HCT116 (cell line): ENCODE data around the gene SIK3. TPM values are rescaled to one million over a fixed set of nuclear protein-coding genes. Genes with fewer than 3 reads are reported as not detected.

Experiments
- ATAC-seq: fragments of 200-7000 bp; cut with Tn5 transposase; 2 replicates; pipeline ENCODE4 v1.9.1; 2020; ENCODE audit warnings: mild to moderate bottlenecking, moderate library complexity
- BruUV-seq: library from RNA; stranded (reverse); fragments of 400-500 nt; replicated peaks from 2 replicates; lab custom pipeline; 2021; lab: Mats Ljungman, UMichigan
- CTCF ChIA-PET: fragments of 300-600 bp; sonication (Branson Sonifier 250); formaldehyde crosslinking; loops from one replicate; lab custom pipeline; 2021; ENCODE audit warnings: antibody characterized with exemption; lab: Charles Lee
- POLR2A ChIA-PET: fragments of 300-600, 350-600 bp; sonication (Branson Sonifier 250); formaldehyde crosslinking; loops from one replicate; lab custom pipeline; 2021; ENCODE audit warnings: antibody characterized with exemption; lab: Charles Lee
- RAD21 ChIA-PET, 2 experiments: fragments of 300-600 bp; sonication (Branson Sonifier 250); formaldehyde crosslinking; loops; one replicate each; lab custom pipeline; 2023; ENCODE audit warnings: low total read pairs in 2 of 2; ENCODE audit not compliant: uncharacterized antibody in 2 of 2, unreplicated experiment in 2 of 2, low non-redundant PET in 1 of 2; lab: Charles Lee
- DNase-seq: peaks from one replicate; pipeline ENCODE4 v3.0.0-alpha.2; 2010; ENCODE audit warnings: low read depth, low spot score
- H2AFZ ChIP-seq: fragments of 200-600 bp; shearing (Covaris generic), sonication (generic); 2 replicates; pipeline ENCODE4 v1.6.1; 2017; ENCODE audit warnings: low read depth, mixed run types, mixed read lengths, antibody characterized with exemption, low read length; ENCODE audit not compliant: poor library complexity, severe bottlenecking
- H3K27ac ChIP-seq: 2 replicates; pipeline ENCODE4 v1.5.1; 2012; ENCODE audit warnings: low read depth, low read length
- H3K27me3 ChIP-seq: fragments of 200-600 bp; sonication (generic); 2 replicates; pipeline ENCODE4 v1.6.1; 2016; ENCODE audit warnings: mixed run types, low read length, mixed read lengths; ENCODE audit not compliant: insufficient read depth
- H3K36me3 ChIP-seq, 2 experiments: fragments of 200-500 bp in 1 of 2; fragments of 200-600 bp in 1 of 2; sonication (Bioruptor generic) in 1 of 2; sonication (generic) in 1 of 2; 2 replicates each; pipeline versions ENCODE4 v1.5.1 to v1.6.1; 2014 to 2016; ENCODE audit warnings: low read length in 2 of 2, inconsistent platforms in 1 of 2, mixed read lengths in 1 of 2, mixed run types in 1 of 2; ENCODE audit not compliant: insufficient read depth in 2 of 2, control insufficient read depth in 1 of 2
- H3K4me1 ChIP-seq, 2 experiments: fragments of 200-600 bp in 1 of 2; sonication (generic) in 1 of 2; 2 replicates each; pipeline versions ENCODE4 v1.5.1 to v1.6.1; 2012 to 2017; ENCODE audit warnings: low read length in 2 of 2, inconsistent platforms in 1 of 2, mild to moderate bottlenecking in 1 of 2, mixed read lengths in 1 of 2, mixed run types in 1 of 2, moderate library complexity in 1 of 2; ENCODE audit not compliant: insufficient read depth in 2 of 2, control insufficient read depth in 1 of 2
- H3K4me2 ChIP-seq: fragments of 200-600 bp; sonication (generic); 2 replicates; pipeline ENCODE4 v1.6.1; 2017; ENCODE audit warnings: mixed run types, low read length, mixed read lengths
- H3K4me3 ChIP-seq, 2 experiments: fragments of 200-600 bp in 1 of 2; sonication (generic) in 1 of 2; replicated peaks in 1 of 2; 2 replicates each; pipeline ENCODE4 v1.5.1; 2011 to 2016; ENCODE audit warnings: low read length in 2 of 2, control low read depth in 1 of 2, low read depth in 1 of 2, mild to moderate bottlenecking in 1 of 2, mixed read lengths in 1 of 2, mixed run types in 1 of 2
- H3K79me2 ChIP-seq: fragments of 200-600 bp; sonication (generic); 2 replicates; pipeline ENCODE4 v1.6.1; 2017; ENCODE audit warnings: mild to moderate bottlenecking, mixed run types, low read length, moderate library complexity, mixed read lengths; ENCODE audit not compliant: insufficient read depth
- H3K9ac ChIP-seq: fragments of 200-600 bp; sonication (generic); 2 replicates; pipeline ENCODE4 v1.6.1; 2016; ENCODE audit warnings: low read length, mixed read lengths
- H3K9me2 ChIP-seq: fragments of 200-600 bp; sonication (generic), shearing (Covaris generic); 2 replicates; pipeline ENCODE4 v1.6.1; 2017; ENCODE audit warnings: mixed run types, mild to moderate bottlenecking, moderate library complexity; ENCODE audit not compliant: insufficient read depth
- H3K9me3 ChIP-seq, 2 experiments: fragments of 200-500 bp in 1 of 2; fragments of 200-600 bp in 1 of 2; sonication (Bioruptor generic) in 1 of 2; sonication (generic) in 1 of 2; 2 replicates each; pipeline ENCODE4 v1.6.1; 2014 to 2017; ENCODE audit warnings: low read length in 2 of 2, mixed read lengths in 2 of 2, inconsistent platforms in 1 of 2, low read depth in 1 of 2, mild to moderate bottlenecking in 1 of 2, mixed run types in 1 of 2, moderate library complexity in 1 of 2; ENCODE audit not compliant: control insufficient read depth in 1 of 2, insufficient read depth in 1 of 2
- H4K20me1 ChIP-seq: fragments of 200-600 bp; sonication (generic), shearing (Covaris generic); 2 replicates; pipeline ENCODE4 v1.6.1; 2017; ENCODE audit warnings: mixed run types, mild to moderate bottlenecking, moderate library complexity; ENCODE audit not compliant: insufficient read depth
- ZNF274 ChIP-seq: fragments of 200-500 bp; sonication (Bioruptor generic); IDR thresholded peaks from 2 replicates; pipeline ENCODE4 v1.6.1; 2014; ENCODE audit warnings: mild to moderate bottlenecking, low read depth, low read length, inconsistent platforms
- intact Hi-C: fragments of 100-400 bp; cut with micrococcal nuclease; formaldehyde crosslinking; loops from 2 replicates; pipeline ENCODE4 v1.10.0; 2022
- total RNA-seq: library from RNA; stranded (reverse); gene quantifications from one replicate; pipeline ENCODE4 v1.2.1, GENCODE V29; 2021; ENCODE audit not compliant: unreplicated experiment
- TF ChIP-seq, protein P1 (sequence below): IDR thresholded peaks from 2 replicates; pipeline ENCODE4 v1.6.1; 2011; ENCODE audit warnings: mild to moderate bottlenecking, low read length, moderate library complexity; ENCODE audit not compliant: insufficient replicate concordance; ENCODE audit errors: extremely low read depth
- TF ChIP-seq, protein P2 (sequence below), 3 experiments: fragments of 200-600 bp in 1 of 3; sonication (generic) in 1 of 3; IDR thresholded peaks in 2 of 3; conservative IDR thresholded peaks in 1 of 3; 2 replicates each; pipeline ENCODE4 v1.5.1; 2012 to 2017; ENCODE audit warnings: low read depth in 2 of 3, low read length in 2 of 3, antibody characterized with exemption in 1 of 3, borderline replicate concordance in 1 of 3, control low read depth in 1 of 3, mild to moderate bottlenecking in 1 of 3, mixed read lengths in 1 of 3, mixed run types in 1 of 3, moderate library complexity in 1 of 3; ENCODE audit not compliant: insufficient read depth in 1 of 3

Gene SIK3
- total RNA-seq, 1 experiment from 2014 or later = 21.0 TPM

DNA sequence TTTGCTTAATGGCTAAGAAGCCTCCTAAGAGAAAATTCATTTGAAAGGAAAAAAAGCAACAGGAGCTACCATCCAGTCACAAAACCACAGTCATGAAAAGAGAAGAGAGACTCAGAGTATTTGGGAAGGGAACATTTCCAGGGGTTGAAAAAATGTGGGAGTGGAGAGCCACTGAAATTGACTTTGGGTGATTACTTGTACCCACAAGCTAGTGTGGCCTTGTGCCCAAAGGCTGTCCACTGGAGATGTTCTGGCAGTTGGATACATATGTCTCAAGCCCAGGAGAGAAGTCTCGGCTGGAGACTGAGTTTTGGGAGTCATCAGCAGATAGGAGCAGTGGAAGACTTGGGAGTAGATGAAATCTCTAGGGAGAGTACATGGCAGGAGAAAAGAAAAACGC lies 303.4 kb downstream of the SIK3 start:
- peaks cover 0 to 24% of the 10 kb centered on the region in 2 experiments; a peak in 2 of 4 replicates for H3K4me1 ChIP-seq
- no peak overlapping the region for H3K4me2 ChIP-seq
- H2AFZ ChIP-seq = no peak overlapping the region
- no peaks in the 10 kb centered on the region for H3K9me3 ChIP-seq
- H3K27ac ChIP-seq = no peak overlapping the region
- ATAC-seq = no peak
- no peak overlapping the region for H3K9ac ChIP-seq
- TF ChIP-seq, protein P1, sequence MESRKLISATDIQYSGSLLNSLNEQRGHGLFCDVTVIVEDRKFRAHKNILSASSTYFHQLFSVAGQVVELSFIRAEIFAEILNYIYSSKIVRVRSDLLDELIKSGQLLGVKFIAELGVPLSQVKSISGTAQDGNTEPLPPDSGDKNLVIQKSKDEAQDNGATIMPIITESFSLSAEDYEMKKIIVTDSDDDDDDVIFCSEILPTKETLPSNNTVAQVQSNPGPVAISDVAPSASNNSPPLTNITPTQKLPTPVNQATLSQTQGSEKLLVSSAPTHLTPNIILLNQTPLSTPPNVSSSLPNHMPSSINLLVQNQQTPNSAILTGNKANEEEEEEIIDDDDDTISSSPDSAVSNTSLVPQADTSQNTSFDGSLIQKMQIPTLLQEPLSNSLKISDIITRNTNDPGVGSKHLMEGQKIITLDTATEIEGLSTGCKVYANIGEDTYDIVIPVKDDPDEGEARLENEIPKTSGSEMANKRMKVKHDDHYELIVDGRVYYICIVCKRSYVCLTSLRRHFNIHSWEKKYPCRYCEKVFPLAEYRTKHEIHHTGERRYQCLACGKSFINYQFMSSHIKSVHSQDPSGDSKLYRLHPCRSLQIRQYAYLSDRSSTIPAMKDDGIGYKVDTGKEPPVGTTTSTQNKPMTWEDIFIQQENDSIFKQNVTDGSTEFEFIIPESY = no peak
- TF ChIP-seq, protein P2, sequence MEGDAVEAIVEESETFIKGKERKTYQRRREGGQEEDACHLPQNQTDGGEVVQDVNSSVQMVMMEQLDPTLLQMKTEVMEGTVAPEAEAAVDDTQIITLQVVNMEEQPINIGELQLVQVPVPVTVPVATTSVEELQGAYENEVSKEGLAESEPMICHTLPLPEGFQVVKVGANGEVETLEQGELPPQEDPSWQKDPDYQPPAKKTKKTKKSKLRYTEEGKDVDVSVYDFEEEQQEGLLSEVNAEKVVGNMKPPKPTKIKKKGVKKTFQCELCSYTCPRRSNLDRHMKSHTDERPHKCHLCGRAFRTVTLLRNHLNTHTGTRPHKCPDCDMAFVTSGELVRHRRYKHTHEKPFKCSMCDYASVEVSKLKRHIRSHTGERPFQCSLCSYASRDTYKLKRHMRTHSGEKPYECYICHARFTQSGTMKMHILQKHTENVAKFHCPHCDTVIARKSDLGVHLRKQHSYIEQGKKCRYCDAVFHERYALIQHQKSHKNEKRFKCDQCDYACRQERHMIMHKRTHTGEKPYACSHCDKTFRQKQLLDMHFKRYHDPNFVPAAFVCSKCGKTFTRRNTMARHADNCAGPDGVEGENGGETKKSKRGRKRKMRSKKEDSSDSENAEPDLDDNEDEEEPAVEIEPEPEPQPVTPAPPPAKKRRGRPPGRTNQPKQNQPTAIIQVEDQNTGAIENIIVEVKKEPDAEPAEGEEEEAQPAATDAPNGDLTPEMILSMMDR (IDR thresholded peaks at IDR 0.05 in 2 of 3, conservative IDR thresholded peaks at IDR 0.05 in 1 of 3; ENCODE audit: borderline replicate concordance in 1 of 3, insufficient read depth in 1 of 3, low read depth in 2 of 3, low read length in 2 of 3) = no peak
- no peak for TF ChIP-seq ZNF274
- TF ChIP-seq, all 23 proteins: peak for 0
- no peaks in the 10 kb centered on the region for H3K79me2 ChIP-seq
- no peaks in the 10 kb centered on the region for H3K27me3 ChIP-seq
- no TSS peak for BruUV-seq
- CTCF ChIA-PET = no interaction called here
- intact Hi-C loops = loop anchor here (5.0 kb wide), 1 partner anchor 432 kb away; no protein-coding TSS in a partner anchor
- DNase-seq = no peak
- H3K36me3 ChIP-seq = no peaks in the 10 kb centered on the region
- H3K9me2 ChIP-seq = no peaks in the 10 kb centered on the region
- no peaks in the 10 kb centered on the region for H4K20me1 ChIP-seq
- RAD21 ChIA-PET = no interaction called here
- H3K4me3 ChIP-seq = no peak overlapping the region
- POLR2A ChIA-PET = no interaction called here
